ENCODE results near the gene KIF1A. TPM values are rescaled to one million over a fixed set of nuclear protein-coding genes. Genes with fewer than 3 reads are reported as not detected.

Gene KIF1A
- polyA plus RNA-seq, 1 donor (not counting 4 experiments of a cell fraction or from before 2014, with no cell fraction given): not detected

DNA sequence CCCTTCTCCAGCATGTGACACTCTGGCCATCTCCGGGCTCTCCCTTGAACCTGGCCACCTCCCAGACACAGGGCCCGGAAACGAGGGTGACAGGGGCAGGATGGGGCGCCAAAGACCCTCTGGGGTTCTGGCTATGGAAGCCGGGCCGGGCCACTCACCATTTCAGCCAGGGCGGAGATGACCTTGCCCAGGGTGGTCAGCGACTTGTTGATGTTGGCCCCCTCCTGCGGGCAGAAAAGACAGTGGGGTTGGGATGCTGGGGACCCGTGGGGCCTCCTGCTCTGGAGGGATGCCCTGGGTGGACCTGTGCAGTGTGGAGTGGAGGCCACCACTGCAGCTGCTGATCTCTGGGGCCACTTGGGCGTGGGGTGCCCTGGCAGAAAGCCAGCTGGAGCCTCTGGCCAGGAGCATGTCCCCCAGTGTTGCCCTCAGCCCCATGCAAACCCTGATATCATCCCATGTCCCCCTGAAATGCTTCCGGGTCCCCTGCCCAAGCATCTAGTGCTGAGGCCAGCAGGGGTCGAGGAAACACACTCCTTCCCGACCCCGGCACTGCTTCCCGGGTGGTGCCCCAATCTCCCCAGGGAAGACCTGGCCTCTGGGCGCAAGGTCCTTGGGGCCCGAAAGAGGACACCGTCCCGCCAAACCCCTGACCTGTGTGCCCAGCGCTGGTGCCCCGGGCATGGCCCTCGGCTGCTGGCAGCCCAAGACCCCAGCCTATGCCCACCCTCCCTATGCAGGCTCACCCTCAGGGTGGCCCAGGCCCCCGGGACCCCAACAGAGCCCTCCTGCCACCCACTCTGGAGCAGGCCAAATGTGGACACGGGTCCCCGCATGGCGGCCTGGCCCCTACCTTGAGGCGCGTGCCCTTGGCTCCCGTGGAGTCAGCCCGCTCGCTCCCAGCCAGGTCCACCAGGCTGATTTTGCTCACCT, 36.9 kb downstream of the KIF1A start:
- Histone ChIP-seq H3K9me1 (ENCODE audit: control insufficient read depth, extremely low read depth, insufficient read depth, low read length) (no peaks in the 10 kb centered on the region), H3K27ac (ENCODE audit: control insufficient read depth, insufficient read depth, low read length) (no peak overlapping the region), H3K4me2 (ENCODE audit: control insufficient read depth, extremely low read depth, insufficient read depth, low read depth, low read length) (no peak overlapping the region), H3K27me3 (ENCODE audit: control insufficient read depth, extremely low read depth, insufficient read depth, low read length) (peaks cover 13% of the 10 kb centered on the region), H2AFZ (ENCODE audit: control insufficient read depth, low read length) (no peak overlapping the region), H3K36me3 (ENCODE audit: control insufficient read depth in 2 of 2, extremely low read depth in 1 of 2, insufficient read depth in 2 of 2, low read length in 2 of 2) (no peaks in the 10 kb centered on the region), H3K9ac (ENCODE audit: control insufficient read depth, extremely low read depth, insufficient read depth, low read length) (no peak overlapping the region), H3K4me3 (ENCODE audit: control insufficient read depth in 2 of 3, extremely low read depth in 1 of 3, insufficient read depth in 2 of 3, low read depth in 1 of 3, low read length in 3 of 3) (no peak overlapping the region), H4K20me1 (ENCODE audit: control insufficient read depth, extremely low read depth, insufficient read depth, low read length) (no peaks in the 10 kb centered on the region), H3K9me3 (ENCODE audit: control insufficient read depth, low read depth, low read length) (peaks cover 3% of the 10 kb centered on the region), H3K79me2 (ENCODE audit: control insufficient read depth, insufficient read depth, low read length) (no peaks in the 10 kb centered on the region), H3K4me1 (ENCODE audit: control insufficient read depth, extremely low read depth, insufficient read depth, low read length) (no peaks in the 10 kb centered on the region)
- dilution Hi-C loops (cut with MboI; ENCODE audit: extremely low pct_ligation_motif_present, low sequenced_read_pairs): no loop called here
- TF ChIP-seq, protein P1, sequence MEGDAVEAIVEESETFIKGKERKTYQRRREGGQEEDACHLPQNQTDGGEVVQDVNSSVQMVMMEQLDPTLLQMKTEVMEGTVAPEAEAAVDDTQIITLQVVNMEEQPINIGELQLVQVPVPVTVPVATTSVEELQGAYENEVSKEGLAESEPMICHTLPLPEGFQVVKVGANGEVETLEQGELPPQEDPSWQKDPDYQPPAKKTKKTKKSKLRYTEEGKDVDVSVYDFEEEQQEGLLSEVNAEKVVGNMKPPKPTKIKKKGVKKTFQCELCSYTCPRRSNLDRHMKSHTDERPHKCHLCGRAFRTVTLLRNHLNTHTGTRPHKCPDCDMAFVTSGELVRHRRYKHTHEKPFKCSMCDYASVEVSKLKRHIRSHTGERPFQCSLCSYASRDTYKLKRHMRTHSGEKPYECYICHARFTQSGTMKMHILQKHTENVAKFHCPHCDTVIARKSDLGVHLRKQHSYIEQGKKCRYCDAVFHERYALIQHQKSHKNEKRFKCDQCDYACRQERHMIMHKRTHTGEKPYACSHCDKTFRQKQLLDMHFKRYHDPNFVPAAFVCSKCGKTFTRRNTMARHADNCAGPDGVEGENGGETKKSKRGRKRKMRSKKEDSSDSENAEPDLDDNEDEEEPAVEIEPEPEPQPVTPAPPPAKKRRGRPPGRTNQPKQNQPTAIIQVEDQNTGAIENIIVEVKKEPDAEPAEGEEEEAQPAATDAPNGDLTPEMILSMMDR (optimal IDR thresholded peaks at IDR 0.05 in 1 of 3, IDR thresholded peaks at IDR 0.05 in 1 of 3, conservative IDR thresholded peaks at IDR 0.05 in 1 of 3; ENCODE audit: extremely low read depth in 1 of 3, insufficient read depth in 2 of 3, low read length in 3 of 3): no peak
- no peak for TF ChIP-seq EZH2 (IDR thresholded peaks at IDR 0.05; ENCODE audit: low read length)
- FAIRE-seq (no peak), DNase-seq (ENCODE audit: low read depth, low spot score) (no peak)

DNA sequence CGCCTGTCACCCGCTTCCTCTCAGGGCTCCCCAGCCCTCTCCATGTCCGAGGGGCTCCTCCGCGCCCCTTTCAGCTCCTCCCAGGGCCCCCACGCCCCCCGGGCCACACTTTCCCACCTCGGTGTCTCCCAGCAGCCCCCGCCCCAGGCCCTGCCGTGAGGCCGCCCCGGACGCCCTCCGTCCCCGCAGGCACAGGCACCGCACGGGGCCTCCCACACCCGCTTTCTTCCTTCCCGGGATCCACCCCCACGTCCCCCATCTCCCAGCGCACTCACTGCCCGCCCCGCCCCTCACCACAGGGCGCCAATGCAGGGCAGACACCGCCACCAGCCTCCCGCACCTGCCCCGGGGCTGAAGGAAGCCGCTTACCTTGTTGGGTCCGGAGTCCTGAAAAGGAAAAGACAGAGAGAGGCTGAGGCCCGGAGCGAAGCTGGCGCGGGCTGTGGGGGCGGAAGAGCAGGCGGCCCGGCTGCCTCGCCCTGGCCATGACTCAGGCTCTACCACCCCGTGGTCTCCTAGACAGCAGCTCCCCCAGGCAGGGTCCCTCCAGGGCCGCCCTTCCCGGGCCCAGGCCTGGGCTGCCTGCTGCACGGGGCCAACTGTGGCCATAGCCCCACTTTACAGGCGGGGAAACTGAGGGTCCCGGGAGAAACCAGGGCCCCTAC, 37.7 kb downstream of the KIF1A start:
- Histone ChIP-seq H3K4me1 (ENCODE audit: control insufficient read depth, extremely low read depth, insufficient read depth, low read length) (no peaks in the 10 kb centered on the region), H3K79me2 (ENCODE audit: control insufficient read depth, insufficient read depth, low read length) (no peaks in the 10 kb centered on the region), H3K4me3 (ENCODE audit: control insufficient read depth in 2 of 3, extremely low read depth in 1 of 3, insufficient read depth in 2 of 3, low read depth in 1 of 3, low read length in 3 of 3) (no peak overlapping the region), H3K36me3 (ENCODE audit: control insufficient read depth in 2 of 2, extremely low read depth in 1 of 2, insufficient read depth in 2 of 2, low read length in 2 of 2) (no peaks in the 10 kb centered on the region), H3K9me3 (ENCODE audit: control insufficient read depth, low read depth, low read length) (peaks cover 3% of the 10 kb centered on the region), H3K9me1 (ENCODE audit: control insufficient read depth, extremely low read depth, insufficient read depth, low read length) (no peaks in the 10 kb centered on the region), H2AFZ (ENCODE audit: control insufficient read depth, low read length) (no peak overlapping the region), H3K27ac (ENCODE audit: control insufficient read depth, insufficient read depth, low read length) (no peak overlapping the region), H3K27me3 (ENCODE audit: control insufficient read depth, extremely low read depth, insufficient read depth, low read length) (peaks cover 15% of the 10 kb centered on the region), H3K4me2 (ENCODE audit: control insufficient read depth, extremely low read depth, insufficient read depth, low read depth, low read length) (no peak overlapping the region), H4K20me1 (ENCODE audit: control insufficient read depth, extremely low read depth, insufficient read depth, low read length) (no peaks in the 10 kb centered on the region), H3K9ac (ENCODE audit: control insufficient read depth, extremely low read depth, insufficient read depth, low read length) (no peak overlapping the region)
- no peak for TF ChIP-seq EZH2 (IDR thresholded peaks at IDR 0.05; ENCODE audit: low read length)
- TF ChIP-seq, protein P1 (optimal IDR thresholded peaks at IDR 0.05 in 1 of 3, IDR thresholded peaks at IDR 0.05 in 1 of 3, conservative IDR thresholded peaks at IDR 0.05 in 1 of 3; ENCODE audit: extremely low read depth in 1 of 3, insufficient read depth in 2 of 3, low read length in 3 of 3): no peak
- FAIRE-seq: no peak
- dilution Hi-C loops (cut with MboI; ENCODE audit: extremely low pct_ligation_motif_present, low sequenced_read_pairs): no loop called here
- DNase-seq (ENCODE audit: low read depth, low spot score): no peak
